ENCODE measurements around the gene F7.
A peak's percentile ranks its signal among the peaks of the same experiment; 100 is the strongest.

Gene F7

DNA sequence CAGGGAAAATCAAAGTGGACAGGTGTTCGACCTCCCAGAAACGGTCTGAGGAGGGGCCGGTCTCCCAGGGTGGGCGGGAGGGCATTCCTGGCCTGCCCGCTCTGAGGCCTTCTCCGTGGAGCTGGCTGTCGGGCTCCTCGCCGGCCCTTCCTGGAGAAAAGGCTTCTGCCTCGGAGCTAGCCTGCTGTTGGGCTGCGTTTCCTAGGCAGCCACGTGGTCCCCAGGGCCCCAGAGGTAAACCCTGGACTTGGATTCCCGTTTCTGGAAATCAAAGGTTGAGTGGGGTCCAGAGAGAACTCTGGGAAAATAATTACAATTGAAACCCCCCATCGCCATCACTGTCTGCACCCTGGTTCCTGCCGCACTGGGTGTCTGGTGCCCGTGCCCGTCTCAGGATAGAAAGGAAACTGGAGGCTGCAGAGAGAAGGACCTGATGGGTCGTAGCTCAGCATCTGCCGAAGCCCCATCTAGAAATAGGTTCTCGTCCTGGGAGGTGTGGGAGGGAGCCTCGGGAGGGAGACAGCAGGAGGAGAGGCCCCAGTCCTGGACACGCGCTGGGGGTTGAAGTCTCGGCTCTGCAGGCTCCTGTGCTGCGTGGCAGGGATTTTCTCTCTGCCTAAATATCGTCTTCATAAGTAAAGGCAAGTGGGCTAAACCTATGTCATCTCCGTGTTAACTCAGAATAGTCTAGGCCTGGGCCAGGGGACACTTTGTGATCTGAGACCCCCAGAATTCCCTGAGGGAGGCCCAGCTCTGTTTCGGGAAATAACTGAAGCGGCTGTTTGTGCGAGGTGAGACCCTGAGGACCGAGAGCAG, 45.2 kb downstream of the F7 start:
- Histone ChIP-seq H3K79me2 (ENCODE audit: insufficient read depth, low read depth) (no peaks in the 10 kb centered on the region), H3K27me3 (ENCODE audit: insufficient read depth, low read depth) (no peaks in the 10 kb centered on the region), H2AFZ (ENCODE audit: low read depth) (no peak overlapping the region), H4K20me1 (ENCODE audit: insufficient read depth) (no peaks in the 10 kb centered on the region), H3K4me2 (no peak overlapping the region), H3K4me1 (ENCODE audit: low read depth, poor library complexity, severe bottlenecking) (peaks cover 9% of the 10 kb centered on the region), H3K4me3 (IDR thresholded peaks at IDR 0.05; ENCODE audit: insufficient read depth, low read depth, low read length) (no peak overlapping the region), H3K27ac (no peak overlapping the region), H3K36me3 (ENCODE audit: insufficient read depth) (no peaks in the 10 kb centered on the region), H3K9ac (no peak overlapping the region)
- TF ChIP-seq, protein P1, sequence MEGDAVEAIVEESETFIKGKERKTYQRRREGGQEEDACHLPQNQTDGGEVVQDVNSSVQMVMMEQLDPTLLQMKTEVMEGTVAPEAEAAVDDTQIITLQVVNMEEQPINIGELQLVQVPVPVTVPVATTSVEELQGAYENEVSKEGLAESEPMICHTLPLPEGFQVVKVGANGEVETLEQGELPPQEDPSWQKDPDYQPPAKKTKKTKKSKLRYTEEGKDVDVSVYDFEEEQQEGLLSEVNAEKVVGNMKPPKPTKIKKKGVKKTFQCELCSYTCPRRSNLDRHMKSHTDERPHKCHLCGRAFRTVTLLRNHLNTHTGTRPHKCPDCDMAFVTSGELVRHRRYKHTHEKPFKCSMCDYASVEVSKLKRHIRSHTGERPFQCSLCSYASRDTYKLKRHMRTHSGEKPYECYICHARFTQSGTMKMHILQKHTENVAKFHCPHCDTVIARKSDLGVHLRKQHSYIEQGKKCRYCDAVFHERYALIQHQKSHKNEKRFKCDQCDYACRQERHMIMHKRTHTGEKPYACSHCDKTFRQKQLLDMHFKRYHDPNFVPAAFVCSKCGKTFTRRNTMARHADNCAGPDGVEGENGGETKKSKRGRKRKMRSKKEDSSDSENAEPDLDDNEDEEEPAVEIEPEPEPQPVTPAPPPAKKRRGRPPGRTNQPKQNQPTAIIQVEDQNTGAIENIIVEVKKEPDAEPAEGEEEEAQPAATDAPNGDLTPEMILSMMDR (conservative IDR thresholded peaks at IDR 0.05; ENCODE audit: low read depth, low read length), result no peak

DNA sequence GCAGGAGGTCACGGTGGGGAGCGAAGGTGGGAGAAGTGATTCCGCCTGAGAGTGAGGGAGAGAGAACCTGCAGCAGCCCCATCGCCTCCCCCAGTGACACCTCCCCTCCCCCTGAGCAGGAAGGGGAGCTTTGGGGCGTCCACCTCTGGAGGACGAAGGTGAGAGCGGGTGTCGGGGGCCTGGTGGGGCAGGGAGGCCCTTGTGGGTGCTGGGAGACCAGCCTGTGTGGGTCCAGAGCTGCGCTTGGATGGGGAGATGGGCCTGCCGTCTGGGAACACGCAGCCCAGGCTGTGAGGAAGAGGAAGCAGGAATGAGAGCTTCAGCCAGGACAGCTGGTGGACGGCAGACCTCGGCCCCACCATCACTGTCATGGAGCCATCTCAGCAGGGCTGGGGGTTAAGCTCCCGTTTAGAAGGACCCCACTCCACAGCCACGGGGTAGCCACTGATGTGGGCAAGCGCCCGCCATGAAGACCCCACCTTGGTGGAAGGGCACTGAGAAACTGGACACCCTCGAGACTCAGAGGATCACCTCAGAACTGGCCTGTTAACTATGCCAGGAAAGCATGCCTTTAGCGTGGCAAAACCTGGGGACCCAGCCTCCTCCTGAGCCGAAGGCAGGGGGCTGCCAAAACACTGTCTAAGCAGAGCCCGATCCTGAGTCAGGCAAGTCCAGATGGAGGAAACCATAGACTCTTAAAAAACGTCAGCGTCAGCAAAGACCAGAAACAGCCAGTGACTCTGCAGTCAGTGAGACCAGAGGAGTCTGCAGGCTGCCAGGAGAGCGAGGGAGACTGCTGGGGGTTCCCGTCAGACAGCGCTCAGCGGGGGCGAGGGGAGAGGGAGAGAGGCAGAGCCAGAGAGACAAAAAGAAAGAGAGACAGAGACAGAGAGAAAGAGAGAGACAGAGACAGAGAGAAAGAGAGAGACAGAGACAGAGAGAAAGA, 46.4 kb downstream of the F7 start:
- H4K20me1 ChIP-seq (ENCODE audit: insufficient read depth), result no peaks in the 10 kb centered on the region
- no peaks in the 10 kb centered on the region for H3K36me3 ChIP-seq (ENCODE audit: insufficient read depth)
- no peak overlapping the region for H3K27ac ChIP-seq
- no peaks in the 10 kb centered on the region for H3K79me2 ChIP-seq (ENCODE audit: insufficient read depth, low read depth)
- peaks cover 9% of the 10 kb centered on the region for H3K4me1 ChIP-seq (ENCODE audit: low read depth, poor library complexity, severe bottlenecking)
- H2AFZ ChIP-seq (ENCODE audit: low read depth), result peak overlapping the region; percentile 33; the same call in 1 of the 2 replicates
- no peak overlapping the region for H3K4me2 ChIP-seq
- no peak overlapping the region for H3K9ac ChIP-seq
- H3K4me3 ChIP-seq (IDR thresholded peaks at IDR 0.05; ENCODE audit: insufficient read depth, low read depth, low read length), result no peak overlapping the region
- TF ChIP-seq, protein P1 (conservative IDR thresholded peaks at IDR 0.05; ENCODE audit: low read depth, low read length), result no peak
- H3K27me3 ChIP-seq (ENCODE audit: insufficient read depth, low read depth), result no peaks in the 10 kb centered on the region

DNA sequence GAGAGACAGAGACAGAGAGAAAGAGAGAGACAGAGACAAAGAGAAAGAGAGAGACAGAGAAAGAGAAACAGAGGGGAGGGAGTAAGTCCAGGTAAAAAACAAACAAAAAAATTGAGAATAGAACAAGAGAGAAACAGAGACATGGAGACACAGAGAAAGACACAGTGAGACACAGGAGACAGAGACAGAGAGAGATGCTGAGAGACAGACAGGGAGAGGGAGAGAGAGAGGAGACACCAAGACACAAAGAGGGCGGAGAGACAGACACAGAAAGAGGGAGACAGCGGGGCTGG, 47.0 kb downstream of the F7 start:
- no peak overlapping the region for H3K9ac ChIP-seq
- no peaks in the 10 kb centered on the region for H3K36me3 ChIP-seq (ENCODE audit: insufficient read depth)
- no peak overlapping the region for H3K4me2 ChIP-seq
- TF ChIP-seq, protein P1 (conservative IDR thresholded peaks at IDR 0.05; ENCODE audit: low read depth, low read length), result no peak
- no peaks in the 10 kb centered on the region for H3K27me3 ChIP-seq (ENCODE audit: insufficient read depth, low read depth)
- peaks cover 9% of the 10 kb centered on the region for H3K4me1 ChIP-seq (ENCODE audit: low read depth, poor library complexity, severe bottlenecking)
- no peak overlapping the region for H3K4me3 ChIP-seq (IDR thresholded peaks at IDR 0.05; ENCODE audit: insufficient read depth, low read depth, low read length)
- H3K79me2 ChIP-seq (ENCODE audit: insufficient read depth, low read depth), result no peaks in the 10 kb centered on the region
- H3K27ac ChIP-seq, result no peak overlapping the region
- no peaks in the 10 kb centered on the region for H4K20me1 ChIP-seq (ENCODE audit: insufficient read depth)
- H2AFZ ChIP-seq (ENCODE audit: low read depth), result peak overlapping the region; percentile 33; the same call in 1 of the 2 replicates

DNA sequence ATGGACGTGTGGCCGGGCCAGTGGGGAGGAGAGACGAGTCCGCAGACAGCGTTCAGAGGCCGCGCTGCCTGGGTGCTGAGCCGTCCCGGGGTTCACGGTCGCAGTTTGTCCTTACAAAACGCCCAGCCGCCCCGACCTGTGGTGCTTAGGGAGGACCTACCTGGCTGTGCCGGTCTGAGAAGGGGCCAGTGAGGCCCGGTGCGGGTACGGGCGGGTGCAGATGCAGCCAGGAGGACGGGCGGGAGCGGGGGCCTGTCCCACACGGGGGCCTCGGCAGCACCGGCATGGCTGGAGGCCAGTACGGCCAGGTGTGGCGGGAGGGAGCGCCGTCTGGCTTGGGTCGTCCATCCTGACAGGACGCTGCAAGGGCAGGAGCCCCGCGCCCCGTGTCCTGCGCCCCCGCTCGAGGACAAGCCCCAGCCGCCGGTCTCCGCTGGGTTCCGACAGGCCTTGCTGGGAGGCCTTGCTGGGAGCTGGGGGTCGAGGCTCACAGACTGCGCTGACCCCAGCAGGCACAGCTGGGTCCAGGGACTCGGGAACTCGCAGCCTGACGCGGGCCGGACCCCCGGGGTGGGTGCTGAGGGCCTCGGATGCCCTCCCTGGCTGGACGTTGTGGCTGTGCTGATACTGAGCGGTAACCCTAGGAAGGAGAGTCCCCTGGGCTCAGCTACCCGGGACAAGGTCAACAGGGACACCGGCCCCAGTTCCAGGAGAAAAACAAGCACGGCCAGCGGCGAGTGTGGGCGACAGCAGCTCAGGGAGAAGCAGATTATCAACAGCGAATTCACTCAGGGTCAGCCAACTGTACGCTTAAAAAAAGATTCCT, 47.6 kb downstream of the F7 start:
- TF ChIP-seq, protein P1 (conservative IDR thresholded peaks at IDR 0.05; ENCODE audit: low read depth, low read length), result no peak
- H3K36me3 ChIP-seq (ENCODE audit: insufficient read depth), result no peaks in the 10 kb centered on the region
- no peaks in the 10 kb centered on the region for H3K79me2 ChIP-seq (ENCODE audit: insufficient read depth, low read depth)
- H3K4me2 ChIP-seq, result peak overlapping the region; percentile 60; the same call in 1 of the 2 replicates
- H3K27me3 ChIP-seq (ENCODE audit: insufficient read depth, low read depth), result no peaks in the 10 kb centered on the region
- H3K4me3 ChIP-seq (IDR thresholded peaks at IDR 0.05; ENCODE audit: insufficient read depth, low read depth, low read length), result no peak overlapping the region
- H4K20me1 ChIP-seq (ENCODE audit: insufficient read depth), result no peaks in the 10 kb centered on the region
- peak overlapping the region; percentile 75 for H2AFZ ChIP-seq (ENCODE audit: low read depth)
- no peak overlapping the region for H3K9ac ChIP-seq
- H3K27ac ChIP-seq, result no peak overlapping the region
- H3K4me1 ChIP-seq (ENCODE audit: low read depth, poor library complexity, severe bottlenecking), result peaks cover 9% of the 10 kb centered on the region

Measured in KMS-11 (cell line).